Omental fat pad (tissue), 4 donors: ENCODE data around the gene CMIP. TPM values are rescaled to one million over a fixed set of nuclear protein-coding genes. Genes with fewer than 3 reads are reported as not detected.
"Not testable (repeated sequence)": the region's sequence is repeated elsewhere in the genome, so short reads cannot be mapped to it uniquely, and the experiment has no call there.

Experiments used
- ATAC-seq: fragments of 150-250 bp; one replicate; pipeline ENCODE4 v1.9.1; 2016; ENCODE audit warnings: mild to moderate bottlenecking, moderate library complexity; ENCODE audit not compliant: low FRiP score
- DNase-seq: peaks from one replicate; pipeline ENCODE4 v3.0.0-alpha.2; 2019; ENCODE audit warnings: low spot score
- total RNA-seq, 4 donors: library from RNA; depleted of rRNA; stranded (reverse); fragments of >200 nt; gene quantifications; one replicate each; pipeline ENCODE4 v1.1.0, GENCODE V29; 2016
- TF ChIP-seq, protein P1 (sequence below), 3 donors: fragments of 450-650 bp; IDR thresholded peaks; one replicate each; pipeline ENCODE4 v1.5.1; 2016 to 2017; ENCODE audit warnings: antibody characterized with exemption in 3 of 3, mild to moderate bottlenecking in 3 of 3, moderate library complexity in 2 of 3

Gene CMIP
- total RNA-seq, 4 donors from 2014 or later, result 15.8 to 52.8 (median 32.0) TPM

DNA sequence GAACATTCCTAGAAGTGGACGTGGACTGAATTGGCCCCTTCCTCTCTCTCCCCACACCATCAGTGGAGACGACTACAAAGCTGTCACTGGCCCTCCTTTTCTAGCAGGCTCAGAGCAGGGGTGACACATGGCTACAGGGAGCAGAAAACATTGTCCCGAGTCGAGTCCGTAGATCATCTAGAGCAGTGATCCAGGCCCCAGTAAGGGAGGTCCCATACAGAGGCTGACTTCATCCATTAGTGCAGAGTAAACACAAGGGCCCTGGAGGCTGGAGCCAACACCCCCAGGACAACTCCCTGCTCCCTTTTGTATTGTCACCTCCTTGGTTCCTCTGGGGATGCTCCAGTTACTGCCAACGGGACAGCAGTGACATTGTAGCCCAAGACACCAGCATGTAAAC is 130.7 kb downstream of the CMIP start:
- ATAC-seq, result no peak
- TF ChIP-seq, protein P1, sequence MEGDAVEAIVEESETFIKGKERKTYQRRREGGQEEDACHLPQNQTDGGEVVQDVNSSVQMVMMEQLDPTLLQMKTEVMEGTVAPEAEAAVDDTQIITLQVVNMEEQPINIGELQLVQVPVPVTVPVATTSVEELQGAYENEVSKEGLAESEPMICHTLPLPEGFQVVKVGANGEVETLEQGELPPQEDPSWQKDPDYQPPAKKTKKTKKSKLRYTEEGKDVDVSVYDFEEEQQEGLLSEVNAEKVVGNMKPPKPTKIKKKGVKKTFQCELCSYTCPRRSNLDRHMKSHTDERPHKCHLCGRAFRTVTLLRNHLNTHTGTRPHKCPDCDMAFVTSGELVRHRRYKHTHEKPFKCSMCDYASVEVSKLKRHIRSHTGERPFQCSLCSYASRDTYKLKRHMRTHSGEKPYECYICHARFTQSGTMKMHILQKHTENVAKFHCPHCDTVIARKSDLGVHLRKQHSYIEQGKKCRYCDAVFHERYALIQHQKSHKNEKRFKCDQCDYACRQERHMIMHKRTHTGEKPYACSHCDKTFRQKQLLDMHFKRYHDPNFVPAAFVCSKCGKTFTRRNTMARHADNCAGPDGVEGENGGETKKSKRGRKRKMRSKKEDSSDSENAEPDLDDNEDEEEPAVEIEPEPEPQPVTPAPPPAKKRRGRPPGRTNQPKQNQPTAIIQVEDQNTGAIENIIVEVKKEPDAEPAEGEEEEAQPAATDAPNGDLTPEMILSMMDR (IDR thresholded peaks at IDR 0.05), result no peak

DNA sequence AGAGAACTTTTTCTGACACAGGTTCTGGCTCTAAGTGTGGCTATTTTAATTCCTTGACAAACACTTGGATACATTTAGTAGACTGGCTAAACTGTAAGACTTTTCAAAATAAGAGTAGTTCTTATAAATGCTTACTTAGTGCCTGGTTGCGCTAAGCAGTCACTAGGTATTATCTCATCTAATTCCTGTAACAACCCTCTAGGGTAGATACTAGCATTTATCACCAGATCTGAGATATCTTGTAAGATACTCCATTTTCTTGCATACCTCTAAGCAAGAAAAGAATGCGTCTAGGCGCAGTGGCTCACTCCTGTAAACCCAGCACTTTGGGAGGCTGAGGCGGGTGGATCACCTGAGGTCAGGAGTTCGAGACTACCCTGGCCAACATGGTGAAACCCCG is 131.2 kb downstream of the CMIP start:
- TF ChIP-seq, protein P1 (IDR thresholded peaks at IDR 0.05), result no peak
- no peak for DNase-seq
- no peak for ATAC-seq

More for the DNA sequence above, 130.7 kb downstream of the CMIP start:
- no peak for DNase-seq

DNA sequence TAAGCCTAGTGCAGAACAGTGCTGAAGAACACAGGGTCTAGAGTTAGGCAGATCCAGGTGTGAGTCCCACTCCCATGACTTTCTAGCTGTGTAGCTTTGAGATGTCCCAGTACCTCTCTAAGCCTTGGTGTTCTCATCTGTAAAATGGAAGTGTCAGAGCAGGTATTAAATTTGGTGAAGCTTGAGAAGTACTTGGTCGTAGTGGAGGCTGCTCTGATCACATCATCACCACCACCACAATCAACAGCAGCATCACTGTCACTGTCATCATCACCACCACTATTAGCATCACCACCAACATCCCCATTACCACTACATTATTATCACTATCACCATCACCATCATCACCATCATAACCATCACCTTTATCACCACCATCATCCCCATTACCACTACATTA is 132.1 kb downstream of the CMIP start:
- DNase-seq (no peak), ATAC-seq (no peak)
- TF ChIP-seq, protein P1 (IDR thresholded peaks at IDR 0.05), result no peak

DNA sequence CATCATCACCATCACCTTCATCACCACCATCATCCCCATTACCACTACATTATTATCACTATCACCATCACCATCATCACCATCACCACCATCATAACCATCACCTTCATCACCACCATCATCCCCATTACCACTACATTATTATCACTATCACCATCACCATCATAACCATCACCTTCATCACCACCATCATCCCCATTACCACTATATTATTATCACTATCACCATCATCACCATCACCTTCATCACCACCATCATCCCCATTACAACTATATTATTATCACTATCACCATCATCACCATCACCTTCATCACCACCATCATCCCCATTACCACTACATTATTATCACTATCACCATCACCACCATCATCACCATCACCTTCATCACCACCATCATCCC is 132.7 kb downstream of the CMIP start:
- not testable (repeated sequence) for ATAC-seq, DNase-seq

DNA sequence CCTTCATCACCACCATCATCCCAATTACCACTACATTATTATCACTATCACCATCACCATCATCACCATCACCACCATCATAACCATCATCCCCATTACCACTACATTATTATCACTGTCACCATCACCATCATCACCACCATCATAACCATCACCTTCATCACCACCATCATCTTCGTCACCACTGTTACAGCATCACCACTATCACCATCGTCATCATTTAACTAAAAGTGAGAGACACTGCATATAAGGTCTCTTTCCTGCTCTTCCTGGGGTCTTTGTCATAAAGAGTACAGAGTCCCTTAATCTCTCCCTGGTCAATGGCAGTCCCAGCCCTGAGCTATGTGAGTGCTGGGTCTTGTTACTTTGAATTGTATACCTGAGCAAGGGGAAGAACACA is 133.5 kb downstream of the CMIP start:
- TF ChIP-seq, protein P1 (IDR thresholded peaks at IDR 0.05), result no peak
- ATAC-seq (no peak), DNase-seq (no peak)

DNA sequence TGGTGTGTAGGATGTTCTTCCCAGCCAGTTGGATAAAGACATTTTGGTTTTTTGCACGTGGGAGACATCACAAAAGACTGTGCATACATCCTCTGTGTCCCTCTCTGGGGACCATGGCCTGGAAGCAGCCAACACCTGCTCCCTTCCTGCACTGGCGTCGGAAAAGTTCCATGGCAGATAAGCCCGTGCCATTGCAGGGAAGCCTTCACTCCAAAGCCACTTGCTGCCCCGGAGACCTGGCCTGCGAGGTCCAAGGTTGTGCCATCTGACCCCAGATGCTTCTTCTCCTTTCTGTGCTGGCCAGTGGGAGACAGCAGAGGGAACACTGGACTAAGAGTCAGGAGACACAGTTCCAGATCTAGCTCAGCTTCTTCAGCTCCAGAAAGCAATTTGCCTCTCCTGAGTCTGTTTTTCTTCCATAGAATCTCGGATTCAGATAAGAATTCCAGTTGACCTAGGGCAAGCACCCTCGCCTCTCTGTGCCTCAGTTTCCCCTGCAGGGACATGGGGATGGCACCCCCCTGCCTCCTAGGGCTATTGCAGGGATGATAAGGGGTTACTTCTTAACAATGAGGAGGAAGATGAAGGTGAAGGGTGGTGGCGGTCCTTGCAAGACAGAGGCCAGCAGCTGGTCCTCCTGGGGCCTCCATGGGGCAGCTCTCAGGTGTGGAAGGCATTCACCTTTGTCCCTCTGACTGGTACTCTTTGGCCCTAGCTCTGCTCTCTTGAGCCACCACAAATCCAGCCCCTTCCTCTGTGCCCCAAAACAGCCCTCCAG is 134.2 kb downstream of the CMIP start:
- no peak for DNase-seq
- ATAC-seq, result no peak
- TF ChIP-seq, protein P1 (IDR thresholded peaks at IDR 0.05), result no peak

DNA sequence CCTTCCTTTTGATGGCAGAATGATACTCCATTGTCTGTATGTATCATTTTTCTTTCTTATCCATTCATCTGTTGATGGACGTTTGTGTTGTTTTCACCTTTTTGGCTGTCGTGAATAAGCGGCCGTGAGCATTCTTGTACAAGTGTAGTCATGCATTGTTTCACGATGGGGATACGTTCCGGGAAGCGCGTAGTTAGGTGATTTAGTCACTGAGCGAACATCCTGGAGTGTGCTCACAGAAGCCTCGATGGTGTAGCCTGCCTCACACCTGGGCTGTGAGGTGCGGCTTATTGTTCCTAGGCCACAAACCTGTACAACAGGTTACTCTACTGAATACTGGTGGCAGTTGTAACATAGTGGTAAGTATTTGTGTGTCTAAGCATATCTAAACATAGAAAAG is 136.5 kb downstream of the CMIP start:
- no peak for ATAC-seq
- DNase-seq, result no peak
- TF ChIP-seq, protein P1 (IDR thresholded peaks at IDR 0.05), result no peak
